ENCODE measurements around the gene GADD45B.

GRCh38 chr19:2484178-2484937, 8.4 kb downstream of the GADD45B start:
- TF ChIP-seq CTCF (IDR thresholded peaks at IDR 0.05; ENCODE audit: low read depth, low read length) (no peak), EZH2phosphoT487 (IDR thresholded peaks at IDR 0.05; ENCODE audit: low read depth) (no peak)
